Fibroblast of skin of right biceps (primary cell): ENCODE measurements around the gene ATXN1.
"Not testable (repeated sequence)": the region's sequence is repeated elsewhere in the genome, so short reads cannot be mapped to it uniquely, and the experiment has no call there.

ENCODE experiments used
- DNase-seq: peaks from one replicate; pipeline ENCODE4 v3.0.0-alpha.2; 2013

Gene ATXN1

GRCh38 chr6:16291739-16292138, 469.5 kb downstream of the ATXN1 start:
- no peak for DNase-seq

GRCh38 chr6:16288163-16288562, 473.1 kb downstream of the ATXN1 start:
- DNase-seq, result no peak

DNA sequence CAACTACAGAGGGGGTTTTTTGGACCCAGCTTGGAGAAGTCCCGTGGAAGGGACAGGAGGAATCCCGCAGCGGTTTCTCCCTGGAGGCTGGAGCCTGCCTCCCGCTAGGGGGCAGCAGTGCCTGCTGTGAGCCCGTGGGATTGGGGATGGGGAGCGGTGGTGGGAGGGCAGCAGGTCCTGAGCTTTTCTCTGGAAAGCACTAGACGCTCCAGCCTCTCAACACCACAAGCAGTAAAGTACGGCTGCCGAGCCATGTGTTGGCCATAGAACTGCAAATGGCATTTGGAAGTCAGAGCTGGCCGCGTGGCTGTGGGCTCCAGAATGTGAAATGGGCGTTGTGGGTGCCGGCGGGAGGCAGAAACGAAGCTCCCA, 475.1 kb downstream of the ATXN1 start:
- DNase-seq, result peak; percentile 56

- DNase-seq, result no peak
These were observed 475.7 kb downstream of the ATXN1 start for GRCh38 chr6:16285467-16286150.

DNA sequence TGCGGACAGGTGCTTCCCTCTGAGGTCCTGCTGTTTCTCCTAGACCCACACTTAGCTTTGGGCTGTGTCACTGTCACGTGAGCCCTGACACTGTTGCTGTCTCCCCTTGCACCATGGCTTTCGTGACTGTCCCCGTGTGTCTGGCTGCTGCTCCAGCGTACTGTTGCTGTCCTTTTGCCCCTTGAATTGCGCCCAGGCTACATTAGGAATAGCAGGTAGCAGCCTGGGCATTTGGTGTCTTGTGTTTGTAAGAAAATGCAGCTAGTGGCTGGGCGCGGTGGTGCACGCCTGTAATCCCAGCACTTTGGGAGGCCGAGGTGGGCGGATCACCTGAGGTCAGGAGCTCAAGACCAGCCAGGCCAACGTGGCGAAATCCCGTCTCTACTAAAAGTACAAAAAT, 476.8 kb downstream of the ATXN1 start:
- DNase-seq, result no peak

GRCh38 chr6:16282370-16282769, 478.9 kb downstream of the ATXN1 start:
- DNase-seq, result no peak

DNA sequence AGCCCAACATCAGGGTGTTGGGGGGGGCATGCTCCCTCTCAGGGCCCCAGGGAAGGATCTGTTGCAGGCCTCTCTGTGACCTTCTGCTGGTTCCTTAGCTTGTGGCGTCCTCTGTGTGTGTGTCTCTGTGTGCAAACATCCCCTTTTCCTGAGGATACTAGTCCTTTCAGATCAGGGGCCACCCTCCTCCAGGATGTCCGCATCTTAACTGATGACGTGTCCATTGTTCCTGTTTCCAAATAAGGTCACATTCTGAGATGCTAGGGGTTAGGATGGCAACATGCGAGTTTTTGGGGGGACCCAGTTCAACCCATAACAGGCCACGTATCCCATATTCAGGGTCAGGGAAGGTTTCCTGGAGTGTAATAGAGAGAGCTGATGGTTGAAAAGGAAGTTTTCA, 482.0 kb downstream of the ATXN1 start:
- DNase-seq, result no peak

GRCh38 chr6:16278750-16279149, 482.5 kb downstream of the ATXN1 start:
- DNase-seq, result no peak

DNA sequence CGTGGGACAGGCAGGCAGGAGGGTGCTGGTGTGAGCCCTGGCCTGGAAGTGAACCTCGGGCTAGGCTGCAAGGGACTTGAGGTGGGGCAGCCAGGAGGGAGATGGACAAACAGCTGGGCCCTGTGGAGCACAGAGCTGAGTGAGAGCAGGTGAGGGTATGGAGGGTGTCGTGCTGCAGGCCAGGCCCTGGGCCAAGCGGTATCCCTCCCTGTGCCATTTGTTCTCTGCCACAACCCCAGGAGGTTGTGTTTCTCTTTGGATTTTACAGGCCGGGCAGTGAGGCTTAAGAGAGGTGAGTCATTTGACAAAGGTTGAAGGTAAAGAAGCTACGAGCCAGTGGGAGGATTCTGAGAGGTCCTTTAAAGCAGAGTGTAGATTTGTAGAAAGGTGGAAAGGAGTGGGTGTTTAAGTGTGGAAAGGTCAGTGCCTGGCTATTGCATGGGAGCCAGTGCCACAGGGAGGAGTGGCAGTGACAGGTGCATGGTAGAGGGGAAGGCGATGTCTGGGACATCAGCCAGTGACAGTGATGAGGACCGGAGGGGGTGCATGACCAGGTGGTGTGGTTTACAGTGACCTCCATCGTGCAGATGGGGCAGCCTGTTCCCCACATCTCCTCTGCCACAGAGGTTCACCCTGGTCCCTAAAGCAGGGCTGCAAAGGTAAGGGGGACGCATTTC, 483.1 kb downstream of the ATXN1 start:
- DNase-seq, result no peak

- DNase-seq, result peak; percentile 95
These were observed 483.9 kb downstream of the ATXN1 start for GRCh38 chr6:16277101-16277981.

DNA sequence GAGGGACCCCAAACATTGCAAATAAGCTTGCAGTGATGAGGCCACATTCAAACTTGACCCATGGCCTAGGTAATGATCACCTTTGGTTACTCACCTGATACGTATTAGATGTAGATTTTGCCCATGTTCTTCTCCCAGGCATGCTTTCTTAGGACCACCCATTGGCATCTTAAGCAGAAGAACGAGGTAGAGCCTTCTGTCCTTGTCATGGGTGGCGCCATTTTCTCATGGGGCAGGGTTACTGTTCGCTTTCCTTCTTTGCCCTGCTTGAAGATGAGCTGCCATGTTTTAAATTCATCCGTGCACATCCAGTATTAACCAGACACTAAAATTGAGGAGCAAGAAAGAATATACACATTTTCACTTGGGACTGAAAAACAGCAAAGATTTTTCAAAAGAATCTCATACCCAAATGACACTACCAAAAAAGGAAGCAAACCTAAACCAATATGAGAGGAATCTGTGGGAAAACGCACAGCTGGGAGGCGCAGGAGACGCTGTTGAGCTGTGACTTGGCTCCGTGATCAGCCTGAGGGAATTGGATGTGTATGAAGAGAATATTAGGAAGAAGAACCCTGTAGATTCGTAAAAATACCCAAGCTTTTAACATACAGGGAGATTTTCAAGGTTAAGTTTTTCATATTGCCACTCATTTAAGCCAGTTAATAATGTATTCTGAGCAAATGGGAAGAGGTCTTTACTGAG, 486.2 kb downstream of the ATXN1 start:
- DNase-seq, result no peak

DNA sequence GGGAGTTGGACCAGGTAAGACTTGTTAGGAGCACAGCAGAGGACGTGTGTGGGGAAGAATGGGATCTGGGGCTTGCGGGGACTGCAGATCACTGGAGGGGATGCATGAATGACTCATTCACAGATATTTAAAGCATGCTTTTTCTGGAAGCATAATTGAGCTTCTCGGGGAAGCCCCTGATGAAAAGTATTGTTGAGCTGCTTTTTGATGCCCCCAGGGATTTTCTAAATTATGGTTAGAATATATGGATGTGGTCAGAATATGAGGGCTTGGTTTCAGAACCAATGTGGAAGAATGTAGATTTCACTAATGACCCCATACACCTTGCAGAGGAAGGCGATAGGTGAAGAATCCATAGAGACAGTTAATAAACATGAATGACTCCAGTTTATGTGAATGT, 486.8 kb downstream of the ATXN1 start:
- peak; percentile 61 for DNase-seq

DNA sequence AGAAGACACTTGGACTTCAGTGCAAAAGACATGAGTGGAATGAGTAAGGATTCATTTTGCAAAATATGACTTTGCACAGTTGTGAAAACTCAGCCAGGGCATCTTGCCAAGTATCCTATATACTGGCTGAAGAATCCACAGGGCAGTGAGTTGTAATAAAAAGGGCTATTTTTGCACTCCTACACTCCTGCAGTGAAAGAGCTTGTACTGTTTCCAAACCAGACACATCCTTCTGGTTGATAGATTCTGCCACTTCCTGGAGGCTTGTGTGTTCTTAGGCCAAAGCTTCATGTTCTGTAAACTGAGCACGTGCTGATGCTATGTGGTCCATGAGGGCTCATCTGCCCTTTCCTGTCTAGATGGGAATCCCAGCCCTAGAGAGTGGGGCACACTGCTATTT, 488.0 kb downstream of the ATXN1 start:
- peak; percentile 74 for DNase-seq

DNA sequence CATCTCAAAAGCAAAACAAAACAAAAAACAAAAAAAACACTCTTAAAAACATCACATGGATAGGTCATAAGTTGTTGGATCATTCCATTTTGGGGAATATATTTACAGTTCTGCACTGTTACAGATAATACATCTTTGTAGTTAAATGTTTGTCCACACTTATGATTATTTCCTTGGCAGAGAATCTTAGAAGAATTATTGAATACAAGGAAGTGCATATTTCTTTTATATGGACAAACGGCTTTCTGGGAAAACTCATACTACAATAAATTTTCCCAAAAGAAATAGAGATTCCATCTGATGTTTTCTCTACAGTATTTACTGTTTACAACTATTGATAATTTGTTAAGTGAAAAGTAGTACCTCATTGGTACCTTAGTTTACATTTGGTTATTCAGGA, 489.1 kb downstream of the ATXN1 start:
- no peak for DNase-seq

DNA sequence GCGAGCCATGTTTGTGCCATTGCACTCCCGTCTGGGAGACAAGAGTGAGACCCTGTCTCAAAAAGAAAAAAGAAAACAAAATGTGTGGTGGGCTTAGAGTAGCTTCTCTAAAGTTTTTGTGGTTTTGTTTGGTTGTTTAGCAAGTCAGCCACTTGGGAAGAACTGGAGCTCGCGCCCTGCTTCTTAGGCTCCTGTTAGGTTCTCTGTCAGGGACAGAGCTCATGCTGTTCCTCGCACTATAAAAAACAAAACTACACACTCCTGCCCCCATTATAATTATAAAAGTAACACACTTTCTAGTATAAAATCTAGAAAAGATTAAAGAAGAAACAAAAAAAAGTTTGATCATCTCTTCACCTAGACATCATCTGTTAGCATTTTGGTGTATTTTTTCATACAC, 489.8 kb downstream of the ATXN1 start:
- DNase-seq, result no peak

DNA sequence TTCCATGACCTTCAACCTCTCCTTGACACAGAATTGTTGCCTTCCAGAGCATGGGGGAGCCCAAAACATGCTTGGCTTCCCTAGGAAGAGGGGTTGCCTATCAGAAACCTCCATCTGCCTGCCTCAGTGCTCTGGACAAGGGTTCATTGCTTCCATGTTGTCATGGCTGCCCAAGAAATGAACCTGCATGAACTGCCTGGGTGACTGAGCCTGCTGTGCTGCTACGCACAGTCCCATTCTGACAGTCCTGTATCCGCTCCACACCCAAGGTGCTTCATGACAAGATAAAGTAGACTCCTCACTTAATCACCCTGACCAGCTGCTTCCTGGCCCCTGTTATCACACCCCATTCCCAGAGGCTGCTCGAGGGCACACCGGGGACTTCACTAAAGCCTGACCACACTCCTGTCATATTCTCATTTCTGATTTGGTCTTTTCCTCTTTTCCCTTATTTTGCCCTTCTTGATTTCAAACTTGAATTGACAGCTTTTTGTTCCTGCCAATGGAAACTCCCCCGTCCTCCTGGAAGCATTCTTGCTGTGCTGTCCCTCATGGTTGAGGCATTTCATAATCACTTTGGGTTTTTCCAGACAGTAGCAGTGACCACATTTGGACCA, 491.0 kb downstream of the ATXN1 start:
- no peak for DNase-seq

DNA sequence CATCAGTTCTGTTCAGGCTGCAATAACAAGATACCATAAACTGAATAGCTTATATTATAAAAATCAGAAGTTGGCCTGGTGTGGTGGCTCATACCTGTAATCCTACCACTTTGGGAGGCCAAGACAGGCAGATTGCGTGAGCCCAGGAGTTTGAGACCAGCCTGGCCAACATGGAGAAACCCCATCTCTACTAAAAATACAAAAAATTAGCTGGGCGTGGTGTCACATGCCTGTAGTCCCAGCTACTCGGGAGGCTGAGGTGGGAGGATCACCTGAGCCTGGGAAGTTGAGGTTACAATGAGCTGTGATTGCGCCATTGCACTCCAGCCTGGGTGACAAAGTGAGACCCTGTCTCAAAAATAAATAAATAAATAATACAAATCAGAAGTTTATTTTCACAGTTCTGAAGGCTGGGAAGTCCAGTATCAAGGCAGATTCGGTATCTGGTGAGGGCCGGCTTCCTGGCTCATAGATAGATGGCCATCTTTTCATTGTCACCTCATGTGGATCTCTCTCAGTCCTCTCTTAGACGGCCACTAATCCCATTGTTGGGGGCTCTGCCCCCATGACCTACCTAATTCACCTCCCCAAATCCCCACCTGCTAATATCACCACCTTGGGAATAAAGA, 491.7 kb downstream of the ATXN1 start:
- not testable (repeated sequence) for DNase-seq

GRCh38 chr6:16267428-16268263, 493.6 kb downstream of the ATXN1 start:
- DNase-seq, result no peak

DNA sequence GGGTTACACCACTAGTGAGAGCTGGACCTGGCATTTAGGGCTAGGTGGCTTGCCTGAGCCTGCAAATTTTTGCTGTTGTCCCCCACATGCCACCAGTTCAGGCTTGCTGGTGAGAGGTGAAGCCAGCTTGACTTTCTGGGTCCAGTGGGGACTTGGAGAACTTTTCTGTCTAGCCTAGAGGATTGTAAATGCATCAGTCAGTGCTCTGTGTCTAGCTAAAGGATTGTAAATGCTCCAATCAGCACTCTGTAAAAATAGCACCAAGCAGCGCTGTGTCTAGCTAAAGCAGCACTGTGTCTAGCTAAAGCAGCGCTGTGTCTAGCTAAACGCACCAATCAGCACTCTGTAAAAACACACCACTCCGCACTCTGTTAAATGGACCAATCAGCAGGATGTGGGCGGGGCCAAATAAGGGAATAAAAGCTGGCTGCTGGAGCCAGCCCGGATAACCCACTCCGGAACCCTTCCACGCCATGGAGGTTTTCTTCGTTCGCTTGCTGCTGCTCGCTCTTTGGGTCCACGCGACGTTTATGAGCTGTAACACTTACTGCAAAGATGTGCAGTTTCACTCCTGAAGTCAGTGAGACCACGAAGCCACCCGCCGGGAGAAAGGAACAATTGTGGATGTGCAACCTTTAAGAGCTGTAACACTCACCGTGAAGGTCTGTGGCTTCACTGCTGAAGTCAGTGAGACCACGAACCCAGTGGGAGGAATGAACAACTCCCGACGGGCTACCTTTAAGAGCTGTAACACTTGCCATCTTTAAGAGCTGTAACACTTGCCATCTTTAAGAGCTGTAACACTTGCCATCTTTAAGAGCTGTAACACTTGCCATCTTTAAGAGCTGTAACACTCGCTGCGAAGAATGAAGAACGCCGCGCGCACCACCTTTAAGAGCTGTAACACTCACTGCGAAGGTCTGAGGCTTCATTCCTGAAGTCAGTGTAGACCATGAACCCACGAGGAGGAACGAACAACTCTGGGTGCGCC, 495.6 kb downstream of the ATXN1 start:
- DNase-seq, result no peak

DNA sequence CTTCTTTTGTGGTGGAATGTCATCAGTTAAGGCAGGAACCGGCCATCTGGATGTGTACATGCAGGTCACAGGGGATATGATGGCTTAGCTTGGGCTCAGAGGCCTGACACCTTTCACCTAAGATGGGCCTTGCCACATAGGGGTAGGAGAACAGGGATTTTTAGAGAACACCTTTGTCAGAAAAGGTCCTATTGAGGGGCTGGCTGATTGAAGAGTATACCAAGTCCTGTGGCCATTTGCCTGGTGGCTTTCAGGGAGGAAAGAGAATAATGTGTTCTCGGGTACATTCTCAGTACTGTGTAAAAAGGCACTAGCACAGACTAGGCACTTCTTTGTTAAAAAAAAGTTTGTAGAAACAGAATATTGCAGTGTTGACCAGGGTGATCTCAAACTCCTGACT, 496.5 kb downstream of the ATXN1 start:
- no peak for DNase-seq
